ENCODE measurements around the gene HARS1. TPM values are rescaled to one million over a fixed set of nuclear protein-coding genes. Genes with fewer than 3 reads are reported as not detected.

Gene HARS1
- total and polyA plus RNA-seq, 2 donors (not counting 3 experiments of a cell fraction or from before 2014, with no cell fraction given): 65.2 to 104 TPM

DNA sequence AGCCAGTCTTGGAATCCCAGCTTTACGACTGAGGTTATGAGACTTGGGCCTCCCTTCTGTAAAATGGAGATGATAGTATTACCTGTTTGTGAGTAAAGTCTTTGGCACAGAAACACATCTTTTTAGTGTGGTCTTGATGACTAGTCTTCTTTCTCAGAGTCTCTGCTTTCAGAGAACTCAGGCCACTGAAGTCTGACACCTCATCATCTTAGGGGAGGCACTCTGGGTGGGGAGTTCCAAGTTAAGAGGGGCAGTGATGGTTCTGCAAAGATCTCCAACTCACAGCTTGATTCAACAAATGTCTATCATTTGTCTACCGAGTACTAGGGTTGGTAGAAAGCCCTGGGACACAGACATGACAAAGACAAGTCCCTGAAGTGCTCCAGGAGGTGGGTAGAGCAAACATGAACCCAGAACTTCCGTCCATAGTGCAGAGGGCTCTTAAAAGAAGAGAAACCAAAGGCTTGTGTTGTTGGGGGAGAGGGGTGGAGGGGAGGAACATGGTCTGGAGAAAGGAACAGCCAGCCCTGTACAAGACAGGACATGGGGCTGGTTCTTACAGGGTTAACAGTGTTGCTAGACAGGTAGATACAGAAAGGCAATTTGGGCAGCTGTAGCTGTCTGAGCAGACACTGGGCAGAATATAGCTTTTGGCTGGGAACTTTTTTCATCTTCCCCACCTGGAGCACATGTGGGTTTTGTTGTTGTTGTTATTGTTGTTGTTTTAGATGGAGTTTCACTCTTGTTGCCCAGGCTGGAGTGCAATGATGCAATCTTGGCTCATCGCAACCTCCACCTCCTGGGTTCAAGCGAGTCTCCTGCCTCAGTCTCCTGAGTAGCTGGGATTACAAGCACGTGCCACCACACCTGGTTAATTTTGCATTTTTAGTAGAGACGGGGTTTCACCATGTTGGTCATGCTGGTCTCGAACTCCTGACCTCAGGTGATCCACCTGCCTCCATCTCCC is 55.6 kb downstream of the HARS1 start:
- Histone ChIP-seq H3K4me3 (replicated peaks in 1 of 3; ENCODE audit: insufficient read depth in 1 of 3, low read depth in 1 of 3, low read length in 3 of 3) (no peak overlapping the region), H3K4me2 (ENCODE audit: insufficient read depth, low read length) (no peak overlapping the region), H3K9ac (replicated peaks; ENCODE audit: extremely low read depth, insufficient read depth, low read length) (no peak overlapping the region), H3K36me3 (ENCODE audit: control insufficient read depth in 2 of 2, extremely low read depth in 1 of 2, insufficient read depth in 2 of 2, low read length in 2 of 2) (no peaks in the 10 kb centered on the region), H4K20me1 (replicated peaks; ENCODE audit: control insufficient read depth, extremely low read depth, insufficient read depth, low read length) (no peaks in the 10 kb centered on the region), H2AFZ (ENCODE audit: low read depth, low read length) (no peak overlapping the region), H3K4me1 (ENCODE audit: control insufficient read depth, extremely low read depth, insufficient read depth, low read length) (peaks cover 26% of the 10 kb centered on the region), H3K9me3 (replicated peaks; ENCODE audit: control insufficient read depth, insufficient read depth, low read length) (no peaks in the 10 kb centered on the region), H3K79me2 (ENCODE audit: control insufficient read depth, insufficient read depth, low read length) (peaks cover 5% of the 10 kb centered on the region), H3K27ac (ENCODE audit: insufficient read depth, low read depth, low read length) (no peak overlapping the region), H3K27me3 (ENCODE audit: control insufficient read depth in 2 of 2, insufficient read depth in 2 of 2, low read length in 2 of 2) (peaks cover 0 to 3% of the 10 kb centered on the region in 2 experiments), H3K9me1 (replicated peaks; ENCODE audit: control insufficient read depth, extremely low read depth, insufficient read depth, low read length) (no peaks in the 10 kb centered on the region)
- dilution Hi-C loops (cut with MboI; ENCODE audit: extremely low pct_ligation_motif_present, low sequenced_read_pairs) (no loop called here), intact Hi-C loops (cut with micrococcal nuclease) (loop anchor here (1.0 to 10.0 kb wide), 7 partner anchors 27 to 391 kb away; partner anchors contain the start of gene EIF4EBP3)
- FAIRE-seq (no peak), DNase-seq (ENCODE audit: low read depth, low spot score) (no peak)
- TF ChIP-seq MYC (IDR thresholded peaks at IDR 0.05; ENCODE audit: low read depth, low read length): no peak
- TF ChIP-seq MAX (IDR thresholded peaks at IDR 0.05; ENCODE audit: insufficient read depth, insufficient read length): no peak
- no peak for TF ChIP-seq GATA2 (IDR thresholded peaks at IDR 0.05; ENCODE audit: insufficient read depth, insufficient read length, low read depth, low read length)
- TF ChIP-seq FOS (IDR thresholded peaks at IDR 0.05; ENCODE audit: borderline replicate concordance, insufficient read depth, low read length): no peak
- no peak for TF ChIP-seq EZH2 (IDR thresholded peaks at IDR 0.05; ENCODE audit: borderline replicate concordance, low read depth, low read length, severe bottlenecking)
- TF ChIP-seq, protein P1, sequence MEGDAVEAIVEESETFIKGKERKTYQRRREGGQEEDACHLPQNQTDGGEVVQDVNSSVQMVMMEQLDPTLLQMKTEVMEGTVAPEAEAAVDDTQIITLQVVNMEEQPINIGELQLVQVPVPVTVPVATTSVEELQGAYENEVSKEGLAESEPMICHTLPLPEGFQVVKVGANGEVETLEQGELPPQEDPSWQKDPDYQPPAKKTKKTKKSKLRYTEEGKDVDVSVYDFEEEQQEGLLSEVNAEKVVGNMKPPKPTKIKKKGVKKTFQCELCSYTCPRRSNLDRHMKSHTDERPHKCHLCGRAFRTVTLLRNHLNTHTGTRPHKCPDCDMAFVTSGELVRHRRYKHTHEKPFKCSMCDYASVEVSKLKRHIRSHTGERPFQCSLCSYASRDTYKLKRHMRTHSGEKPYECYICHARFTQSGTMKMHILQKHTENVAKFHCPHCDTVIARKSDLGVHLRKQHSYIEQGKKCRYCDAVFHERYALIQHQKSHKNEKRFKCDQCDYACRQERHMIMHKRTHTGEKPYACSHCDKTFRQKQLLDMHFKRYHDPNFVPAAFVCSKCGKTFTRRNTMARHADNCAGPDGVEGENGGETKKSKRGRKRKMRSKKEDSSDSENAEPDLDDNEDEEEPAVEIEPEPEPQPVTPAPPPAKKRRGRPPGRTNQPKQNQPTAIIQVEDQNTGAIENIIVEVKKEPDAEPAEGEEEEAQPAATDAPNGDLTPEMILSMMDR (IDR thresholded peaks at IDR 0.05; ENCODE audit: extremely low read depth in 1 of 2, insufficient read depth in 1 of 2, low read depth in 1 of 2, low read length in 2 of 2): no peak
- no peak for TF ChIP-seq POLR2A (IDR thresholded peaks at IDR 0.05; ENCODE audit: low read depth, low read length)
- TF ChIP-seq JUN (IDR thresholded peaks at IDR 0.05; ENCODE audit: borderline replicate concordance, insufficient read depth, insufficient read length, low read depth): no peak
- TF ChIP-seq POLR2AphosphoS5 (IDR thresholded peaks at IDR 0.05; ENCODE audit: insufficient read depth, low read depth, low read length): no peak
- ChIA-PET POLR2A (no interaction called here), CTCF (interaction anchor here (0.6 to 5.4 kb wide), 31 partner anchors 9 to 563 kb away, joined by 3 to 108 read pairs (median 5); partner anchors contain the start of genes ANKHD1, APBB3, EIF4EBP3 and HARS1)
- BruUV-seq (replicated peaks): no TSS peak
